Skeletal muscle satellite cell (primary cell): Measurements from ENCODE around the gene COX19.
"Not testable (repeated sequence)": the region's sequence is repeated elsewhere in the genome, so short reads cannot be mapped to it uniquely, and the experiment has no call there.

Experiments
- H3K27me3 ChIP-seq: 2 replicates; pipeline ENCODE4 v1.7.0; 2013; ENCODE audit warnings: low read length; ENCODE audit not compliant: control insufficient read depth, insufficient read depth
- H3K36me3 ChIP-seq: 2 replicates; pipeline ENCODE4 v1.7.0; 2013; ENCODE audit warnings: mild to moderate bottlenecking, control low read depth, low read length; ENCODE audit not compliant: insufficient read depth
- H3K4me1 ChIP-seq: 2 replicates; pipeline ENCODE4 v1.7.0; 2013; ENCODE audit warnings: low read length; ENCODE audit not compliant: control insufficient read depth, insufficient read depth
- H3K4me2 ChIP-seq: 2 replicates; pipeline ENCODE4 v1.7.0; 2013; ENCODE audit warnings: mild to moderate bottlenecking, low read length
- H3K4me3 ChIP-seq: 2 replicates; pipeline ENCODE4 v1.7.0; 2013; ENCODE audit warnings: low read length
- H3K9ac ChIP-seq: 2 replicates; pipeline ENCODE4 v1.7.0; 2013; ENCODE audit warnings: mild to moderate bottlenecking, low read depth, low read length, moderate library complexity
- H3K9me3 ChIP-seq: replicated peaks from 2 replicates; pipeline ENCODE4 v1.7.0; 2013; ENCODE audit warnings: mild to moderate bottlenecking, control low read depth, low read length

COX19 gene

GRCh38 chr7:969403-969802 lies 5.9 kb downstream of the COX19 start:
- Histone ChIP-seq H3K9ac (no peak overlapping the region), H3K36me3 (peaks cover 61% of the 10 kb centered on the region), H3K4me1 (peaks cover 3% of the 10 kb centered on the region), H3K4me2 (no peak overlapping the region), H3K9me3 (no peaks in the 10 kb centered on the region), H3K27me3 (no peaks in the 10 kb centered on the region), H3K4me3 (no peak overlapping the region)

- Histone ChIP-seq H3K4me1 (peaks cover 3% of the 10 kb centered on the region), H3K36me3 (peaks cover 61% of the 10 kb centered on the region), H3K4me3 (no peak overlapping the region), H3K27me3 (peaks cover 7% of the 10 kb centered on the region), H3K9ac (no peak overlapping the region), H3K9me3 (no peaks in the 10 kb centered on the region), H3K4me2 (no peak overlapping the region)
Observed at GRCh38 chr7:968205-969105, 6.9 kb downstream of the COX19 start.

- H3K9ac ChIP-seq: no peak overlapping the region
- H3K36me3 ChIP-seq: peaks cover 52% of the 10 kb centered on the region
- peaks cover 3% of the 10 kb centered on the region for H3K4me1 ChIP-seq
- no peaks in the 10 kb centered on the region for H3K9me3 ChIP-seq
- H3K27me3 ChIP-seq: peaks cover 11% of the 10 kb centered on the region
- no peak overlapping the region for H3K4me2 ChIP-seq
- H3K4me3 ChIP-seq: no peak overlapping the region
Observed at GRCh38 chr7:967361-968082, 7.8 kb downstream of the COX19 start.

- no peak overlapping the region for H3K9ac ChIP-seq
Observed at GRCh38 chr7:966291-967069, 8.9 kb downstream of the COX19 start.

GRCh38 chr7:964401-965231 lies 10.7 kb downstream of the COX19 start:
- Histone ChIP-seq H3K9ac (no peak overlapping the region), H3K4me1 (peaks cover 3% of the 10 kb centered on the region), H3K9me3 (no peaks in the 10 kb centered on the region), H3K4me3 (no peak overlapping the region), H3K36me3 (peaks cover 31% of the 10 kb centered on the region), H3K4me2 (no peak overlapping the region), H3K27me3 (peaks cover 16% of the 10 kb centered on the region)

More at GRCh38 chr7:966291-967069, 8.9 kb downstream of the COX19 start:
- Histone ChIP-seq H3K27me3 (peaks cover 16% of the 10 kb centered on the region), H3K4me1 (peaks cover 3% of the 10 kb centered on the region), H3K36me3 (peaks cover 44% of the 10 kb centered on the region), H3K4me2 (no peak overlapping the region), H3K4me3 (no peak overlapping the region), H3K9me3 (no peaks in the 10 kb centered on the region)

GRCh38 chr7:963236-964078 lies 11.9 kb downstream of the COX19 start:
- Histone ChIP-seq H3K4me1 (peaks cover 3% of the 10 kb centered on the region), H3K4me2 (no peak overlapping the region), H3K9ac (no peak overlapping the region), H3K27me3 (peaks cover 17% of the 10 kb centered on the region), H3K9me3 (no peaks in the 10 kb centered on the region), H3K4me3 (no peak overlapping the region), H3K36me3 (peaks cover 21% of the 10 kb centered on the region)

- Histone ChIP-seq H3K4me2 (no peak overlapping the region), H3K9ac (no peak overlapping the region), H3K4me3 (no peak overlapping the region), H3K36me3 (peaks cover 12% of the 10 kb centered on the region), H3K27me3 (peaks cover 26% of the 10 kb centered on the region), H3K4me1 (peaks cover 3% of the 10 kb centered on the region), H3K9me3 (no peaks in the 10 kb centered on the region)
Observed at GRCh38 chr7:962401-963081, 12.8 kb downstream of the COX19 start.

- H3K9ac ChIP-seq: no peak overlapping the region
- H3K36me3 ChIP-seq: peaks cover 4% of the 10 kb centered on the region
- no peak overlapping the region for H3K4me2 ChIP-seq
- no peak overlapping the region for H3K4me3 ChIP-seq
- H3K27me3 ChIP-seq: peaks cover 32% of the 10 kb centered on the region
- H3K9me3 ChIP-seq: no peaks in the 10 kb centered on the region
- peaks cover 3% of the 10 kb centered on the region for H3K4me1 ChIP-seq
Observed at GRCh38 chr7:961546-962400, 13.6 kb downstream of the COX19 start.

GRCh38 chr7:960972-961371 lies 14.4 kb downstream of the COX19 start:
- peaks cover 34% of the 10 kb centered on the region for H3K27me3 ChIP-seq
- not testable (repeated sequence) for H3K9me3 ChIP-seq, H3K4me2 ChIP-seq, H3K4me3 ChIP-seq, H3K4me1 ChIP-seq, H3K36me3 ChIP-seq, H3K9ac ChIP-seq
